K562 (cell line): ENCODE measurements around the gene PSMD8. TPM values are rescaled to one million over a fixed set of nuclear protein-coding genes. Genes with fewer than 3 reads are reported as not detected.
A peak's percentile ranks its signal among the peaks of the same experiment; 100 is the strongest.

Experiments
- ATAC-seq: fragments of 200-7000 bp; cut with Tn5 transposase; 3 replicates; pipeline ENCODE4 v1.9.1; 2020; ENCODE audit warnings: moderate library complexity
- BruUV-seq: library from RNA; stranded (reverse); fragments of 400-500 nt; replicated peaks from 2 replicates; lab custom pipeline; 2021; lab: Mats Ljungman, UMichigan
- CTCF ChIA-PET: fragments of 300-600 bp; formaldehyde crosslinking; extraction: SDS; loops from one replicate; lab custom pipeline; 2021; ENCODE audit warnings: low intra/inter-chr PET ratio; lab: Yijun Ruan, JAX
- POLR2A ChIA-PET: fragments of 300-600, 350-650 bp; sonication (Branson Sonifier 250); formaldehyde crosslinking; extraction: SDS; loops from one replicate; lab custom pipeline; 2021; ENCODE audit warnings: antibody characterized with exemption, inconsistent platforms; lab: Yijun Ruan, JAX
- DNase-seq, 4 experiments: peaks; one replicate each; pipeline versions ENCODE4 v3.0.0 to v3.0.0-alpha.2; 2011 to 2018; ENCODE audit warnings: low spot score in 3 of 4, mixed read lengths in 3 of 4; ENCODE audit errors: extremely low read depth in 1 of 4
- FAIRE-seq: peaks from 2 replicates; lab custom pipeline; 2011; peaks lifted over from hg19 to GRCh38; lab: Jason Lieb, UNC
- H2AFZ ChIP-seq: 2 replicates; pipeline ENCODE4 v1.6.0; 2011; ENCODE audit warnings: low read depth, low read length, control low read depth, inconsistent platforms
- H3K27ac ChIP-seq: fragments of 200-600 bp; 3 replicates; pipeline ENCODE4 v1.8.0; 2011; ENCODE audit warnings: low read depth, mild to moderate bottlenecking, control low read depth, inconsistent platforms, low read length, moderate library complexity, mixed read lengths; ENCODE audit errors: extremely low read depth
- H3K27me3 ChIP-seq, 2 experiments: fragments of 300-600 bp in 1 of 2; 2 replicates in 1 of 2; 3 replicates in 1 of 2; pipeline versions ENCODE4 v1.6.0 to v1.8.0; 2011; ENCODE audit warnings: inconsistent platforms in 2 of 2, low read length in 2 of 2, mild to moderate bottlenecking in 1 of 2, mixed read lengths in 1 of 2, moderate library complexity in 1 of 2; ENCODE audit not compliant: control insufficient read depth in 2 of 2, insufficient read depth in 2 of 2
- H3K36me3 ChIP-seq: fragments of 300-600 bp; 3 replicates; pipeline ENCODE4 v1.8.0; 2011; ENCODE audit warnings: mild to moderate bottlenecking, low read length, inconsistent platforms; ENCODE audit not compliant: control insufficient read depth, insufficient read depth
- H3K4me1 ChIP-seq, 2 experiments: fragments of 200-600 bp in 1 of 2; replicated peaks in 1 of 2; 2 replicates in 1 of 2; 3 replicates in 1 of 2; pipeline versions ENCODE4 v1.5.1 to v1.8.0; 2011; ENCODE audit warnings: inconsistent platforms in 2 of 2, low read length in 2 of 2, mild to moderate bottlenecking in 1 of 2, mixed read lengths in 1 of 2, moderate library complexity in 1 of 2; ENCODE audit not compliant: control insufficient read depth in 2 of 2, insufficient read depth in 2 of 2
- H3K4me2 ChIP-seq: 2 replicates; pipeline ENCODE4 v1.6.1; 2011; ENCODE audit warnings: low read length, control low read depth, inconsistent platforms, mixed read lengths; ENCODE audit not compliant: insufficient read depth
- H3K4me3 ChIP-seq: fragments of 200-600 bp; sonication (generic), shearing (Covaris generic); 2 replicates; pipeline ENCODE4 v1.5.1; 2016; ENCODE audit warnings: control low read depth, inconsistent platforms
- H3K79me2 ChIP-seq: fragments of 200-600 bp; 3 replicates; pipeline ENCODE4 v1.8.0; 2011; ENCODE audit warnings: low read length, inconsistent platforms; ENCODE audit not compliant: control insufficient read depth, insufficient read depth
- H3K9ac ChIP-seq, 2 experiments: 2 replicates each; pipeline versions ENCODE4 v1.6.0 to v1.6.1; 2011; ENCODE audit warnings: low read depth in 2 of 2, low read length in 2 of 2, control low read depth in 1 of 2, inconsistent platforms in 1 of 2, mild to moderate bottlenecking in 1 of 2, mixed read lengths in 1 of 2; ENCODE audit not compliant: insufficient read depth in 1 of 2
- H3K9me1 ChIP-seq: one replicate; pipeline ENCODE4 v1.6.0; 2011; ENCODE audit warnings: inconsistent platforms, mild to moderate bottlenecking, low read length, moderate library complexity; ENCODE audit not compliant: control insufficient read depth, insufficient read depth
- H3K9me3 ChIP-seq: replicated peaks from 2 replicates; pipeline ENCODE4 v1.5.1; 2011; ENCODE audit warnings: low read depth, low read length, inconsistent platforms; ENCODE audit not compliant: control insufficient read depth, insufficient read depth
- H4K20me1 ChIP-seq: replicated peaks from 2 replicates; pipeline ENCODE4 v1.6.1; 2011; ENCODE audit warnings: low read length, inconsistent platforms, mixed read lengths; ENCODE audit not compliant: control insufficient read depth, insufficient read depth
- CBFA2T3 ChIP-seq: fragments of 450-650 bp; IDR thresholded peaks from 2 replicates; pipeline ENCODE4 v1.6.1; 2017
- FIP1L1 ChIP-seq: fragments of 200-400 bp; formaldehyde crosslinking; IDR thresholded peaks from 2 replicates; pipeline ENCODE4 v1.6.1; 2018; ENCODE audit warnings: mild to moderate bottlenecking, low read depth, low read length; ENCODE audit not compliant: poor library complexity, severe bottlenecking
- KDM1A ChIP-seq, 2 experiments: fragments of 450-650 bp; IDR thresholded peaks; 2 replicates each; pipeline ENCODE4 v1.6.1; 2016; ENCODE audit warnings: mild to moderate bottlenecking in 2 of 2
- SP1 ChIP-seq: sonication (generic); formaldehyde crosslinking; IDR thresholded peaks from 2 replicates; pipeline ENCODE4 v1.8.1; 2022; ENCODE audit warnings: mild to moderate bottlenecking, missing genetic modification reagents
- SUPT5H ChIP-seq: fragments of 450-650 bp; IDR thresholded peaks from 2 replicates; pipeline ENCODE4 v1.6.1; 2016
- TEAD1 ChIP-seq, 2 experiments: fragments of 450-650 bp in 1 of 2; sonication (generic) in 1 of 2; formaldehyde crosslinking; IDR thresholded peaks; 2 replicates each; pipeline versions ENCODE4 v1.4.0 to v1.8.0; 2020 to 2022; ENCODE audit warnings: mild to moderate bottlenecking in 2 of 2, missing genetic modification reagents in 1 of 2
- WGBS: fragments of 100-300 bp; shearing (Covaris generic); methylation state at CpG from one replicate; pipeline ENCODE4 v1.1.6; 2016; ENCODE audit warnings: low coverage, mixed read lengths; ENCODE audit not compliant: insufficient coverage; ENCODE audit errors: missing lambda C conversion rate; 5-methylcytosine and 5-hydroxymethylcytosine counted together
- in situ Hi-C: fragments of 300-500 bp; cut with MboI; formaldehyde crosslinking; loops from 4 replicates; pipeline ENCODE4 v1.15.0; 2018; ENCODE audit warnings: inconsistent platforms, mixed read lengths
- intact Hi-C: fragments of 100-400 bp; cut with micrococcal nuclease; formaldehyde crosslinking; loops from 2 replicates; pipeline ENCODE4 v1.14.2; 2022
- polyA plus RNA-seq, 8 experiments: library from polyadenylated mRNA; depleted of rRNA in 4 of 8; stranded (reverse) in 5 of 8; unstranded in 3 of 8; fragments of >200 nt; fragmentation: Nextera tagmentation in 2 of 8; fragmentation: Illumina TruSeq in 1 of 8; extraction: Ambion mirVana in 2 of 8; extraction: Trizol in 1 of 8; gene quantifications; 2 replicates each; pipeline versions ENCODE4 v1.2.1 to v1.2.3, GENCODE V29; 2011 to 2014; ENCODE audit warnings: inconsistent platforms in 1 of 8, missing spikeins in 1 of 8
- total RNA-seq, 7 experiments: library from RNA; depleted of rRNA in 6 of 7; stranded (reverse); fragments of >200 nt in 6 of 7; fragmentation: Illumina TruSeq in 2 of 7; extraction: Trizol in 2 of 7; gene quantifications; 2 replicates each; pipeline versions ENCODE4 v1.2.1 to v1.2.3, GENCODE V29; 2011 to 2021; ENCODE audit warnings: low replicate concordance in 1 of 7
- TF ChIP-seq, protein P1 (sequence below): sonication (generic); formaldehyde crosslinking; IDR thresholded peaks from 2 replicates; pipeline ENCODE4 v1.8.1; 2023; ENCODE audit warnings: mild to moderate bottlenecking, missing genetic modification reagents
- TF ChIP-seq, protein P2 (sequence below): fragments of 450-650 bp; IDR thresholded peaks from 2 replicates; pipeline ENCODE4 v1.6.1; 2018; ENCODE audit not compliant: partially characterized antibody
- TF ChIP-seq, protein P3 (sequence below): fragments of 250-450 bp; sonication (Bioruptor Pico); IDR thresholded peaks from 2 replicates; pipeline ENCODE4 v1.5.0; 2021; ENCODE audit warnings: mild to moderate bottlenecking, moderate library complexity

PSMD8 gene
- total and polyA plus RNA-seq, 9 of the 15 experiments (the other 6 are each of a cell fraction or from before 2014, with no cell fraction given) = 130 to 583 (median 315) TPM

DNA sequence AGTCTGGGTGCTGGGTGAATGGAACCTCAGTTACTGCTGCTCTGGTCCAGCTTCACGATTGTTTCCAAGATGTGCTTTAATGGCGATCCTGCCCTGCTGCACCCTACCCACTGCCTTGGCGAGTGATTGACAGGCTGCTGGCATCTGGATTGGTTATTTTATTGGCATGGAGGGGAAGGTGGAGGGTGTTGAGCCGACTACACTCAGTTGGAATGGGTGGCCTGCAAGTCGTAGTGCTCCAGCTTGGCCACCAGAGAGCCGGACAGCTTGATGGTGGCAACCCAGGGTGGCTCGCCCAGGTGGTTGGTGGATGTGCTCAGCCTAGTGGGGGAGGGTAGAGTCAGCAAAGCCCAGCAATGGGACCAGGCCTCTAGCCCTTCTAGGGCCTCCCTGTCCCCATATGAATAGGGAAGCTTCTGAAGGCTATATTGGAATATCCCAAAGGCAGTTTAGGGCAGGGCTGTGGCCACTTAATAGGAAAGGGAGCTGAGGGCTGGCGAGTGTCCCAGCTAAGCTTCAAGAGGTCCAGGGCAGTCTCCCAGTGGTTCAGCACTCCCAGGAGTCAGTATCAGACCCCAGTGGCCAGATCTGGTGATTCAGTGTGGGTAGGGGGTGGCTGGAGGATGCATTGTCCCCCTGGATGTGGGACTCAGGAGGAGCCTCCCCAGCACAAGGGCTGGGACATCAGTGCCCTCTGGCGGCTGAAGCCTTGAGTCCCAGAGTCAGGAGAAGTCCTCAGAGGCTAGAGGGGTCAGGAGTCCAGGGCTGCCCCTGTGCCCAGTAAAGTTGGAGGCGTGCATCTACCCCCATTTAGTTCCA lies 10.0 kb downstream of the PSMD8 start:
- ATAC-seq (peak; percentile 56), DNase-seq (peak; percentile 39 to 63 (median 52)), FAIRE-seq (peak; percentile 76)
- POLR2A ChIA-PET = interaction anchor here (0.5 to 2.6 kb wide), 10 partner anchors 8 to 467 kb away, joined by 3 to 28 read pairs (median 4); partner anchors contain the start of gene PSMD8
- WGBS = 77% methylated on average over 10 of the region's 10 CpGs
- no peaks in the 10 kb centered on the region for H3K9me3 ChIP-seq
- no peak overlapping the region for H2AFZ ChIP-seq
- H3K27ac ChIP-seq = no peak overlapping the region
- BruUV-seq = no TSS peak
- CTCF ChIA-PET = interaction anchor here (0.6 to 1.1 kb wide), 4 partner anchors 141 to 262 kb away, joined by 3 to 4 read pairs (median 3); no protein-coding TSS in a partner anchor
- H3K79me2 ChIP-seq = peaks cover 5% of the 10 kb centered on the region; the same call in 2 of the 3 replicates
- H3K4me1 ChIP-seq = peaks cover 2 to 43% of the 10 kb centered on the region in 2 experiments; a peak in 3 of 5 replicates
- H3K9me1 ChIP-seq = peaks cover 3% of the 10 kb centered on the region
- no peak overlapping the region for H3K4me2 ChIP-seq
- intact Hi-C loops (loop anchor here (5.0 kb wide), 2 partner anchors 47 to 142 kb away; partner anchors contain the start of gene CATSPERG), in situ Hi-C loops (no loop called here)
- H3K36me3 ChIP-seq = peaks cover 69% of the 10 kb centered on the region
- H4K20me1 ChIP-seq = peaks cover 3% of the 10 kb centered on the region; the same call in 1 of the 2 replicates
- H3K27me3 ChIP-seq = no peaks in the 10 kb centered on the region
- 0 out of 4 replicates have a peak overlapping the region, but pooled peaks of 1 of the 2 experiments have one; percentile 6 for H3K9ac ChIP-seq
- H3K4me3 ChIP-seq = no peak overlapping the region
- TF ChIP-seq SUPT5H (0 out of 2 replicates have a peak, but pooled peaks have one; percentile 34), SP1 (0 out of 2 replicates have a peak, but pooled peaks have one; percentile 5), CBFA2T3 (no peak), FIP1L1 (no peak), TEAD1 (CRISPR knock-in tag; IDR thresholded peaks at IDR 0.05) (no peak), KDM1A (IDR thresholded peaks at IDR 0.05) (no peak)
- TF ChIP-seq, protein P1, sequence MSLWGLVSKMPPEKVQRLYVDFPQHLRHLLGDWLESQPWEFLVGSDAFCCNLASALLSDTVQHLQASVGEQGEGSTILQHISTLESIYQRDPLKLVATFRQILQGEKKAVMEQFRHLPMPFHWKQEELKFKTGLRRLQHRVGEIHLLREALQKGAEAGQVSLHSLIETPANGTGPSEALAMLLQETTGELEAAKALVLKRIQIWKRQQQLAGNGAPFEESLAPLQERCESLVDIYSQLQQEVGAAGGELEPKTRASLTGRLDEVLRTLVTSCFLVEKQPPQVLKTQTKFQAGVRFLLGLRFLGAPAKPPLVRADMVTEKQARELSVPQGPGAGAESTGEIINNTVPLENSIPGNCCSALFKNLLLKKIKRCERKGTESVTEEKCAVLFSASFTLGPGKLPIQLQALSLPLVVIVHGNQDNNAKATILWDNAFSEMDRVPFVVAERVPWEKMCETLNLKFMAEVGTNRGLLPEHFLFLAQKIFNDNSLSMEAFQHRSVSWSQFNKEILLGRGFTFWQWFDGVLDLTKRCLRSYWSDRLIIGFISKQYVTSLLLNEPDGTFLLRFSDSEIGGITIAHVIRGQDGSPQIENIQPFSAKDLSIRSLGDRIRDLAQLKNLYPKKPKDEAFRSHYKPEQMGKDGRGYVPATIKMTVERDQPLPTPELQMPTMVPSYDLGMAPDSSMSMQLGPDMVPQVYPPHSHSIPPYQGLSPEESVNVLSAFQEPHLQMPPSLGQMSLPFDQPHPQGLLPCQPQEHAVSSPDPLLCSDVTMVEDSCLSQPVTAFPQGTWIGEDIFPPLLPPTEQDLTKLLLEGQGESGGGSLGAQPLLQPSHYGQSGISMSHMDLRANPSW (CRISPR knock-in tag) = no peak
- TF ChIP-seq, protein P2, sequence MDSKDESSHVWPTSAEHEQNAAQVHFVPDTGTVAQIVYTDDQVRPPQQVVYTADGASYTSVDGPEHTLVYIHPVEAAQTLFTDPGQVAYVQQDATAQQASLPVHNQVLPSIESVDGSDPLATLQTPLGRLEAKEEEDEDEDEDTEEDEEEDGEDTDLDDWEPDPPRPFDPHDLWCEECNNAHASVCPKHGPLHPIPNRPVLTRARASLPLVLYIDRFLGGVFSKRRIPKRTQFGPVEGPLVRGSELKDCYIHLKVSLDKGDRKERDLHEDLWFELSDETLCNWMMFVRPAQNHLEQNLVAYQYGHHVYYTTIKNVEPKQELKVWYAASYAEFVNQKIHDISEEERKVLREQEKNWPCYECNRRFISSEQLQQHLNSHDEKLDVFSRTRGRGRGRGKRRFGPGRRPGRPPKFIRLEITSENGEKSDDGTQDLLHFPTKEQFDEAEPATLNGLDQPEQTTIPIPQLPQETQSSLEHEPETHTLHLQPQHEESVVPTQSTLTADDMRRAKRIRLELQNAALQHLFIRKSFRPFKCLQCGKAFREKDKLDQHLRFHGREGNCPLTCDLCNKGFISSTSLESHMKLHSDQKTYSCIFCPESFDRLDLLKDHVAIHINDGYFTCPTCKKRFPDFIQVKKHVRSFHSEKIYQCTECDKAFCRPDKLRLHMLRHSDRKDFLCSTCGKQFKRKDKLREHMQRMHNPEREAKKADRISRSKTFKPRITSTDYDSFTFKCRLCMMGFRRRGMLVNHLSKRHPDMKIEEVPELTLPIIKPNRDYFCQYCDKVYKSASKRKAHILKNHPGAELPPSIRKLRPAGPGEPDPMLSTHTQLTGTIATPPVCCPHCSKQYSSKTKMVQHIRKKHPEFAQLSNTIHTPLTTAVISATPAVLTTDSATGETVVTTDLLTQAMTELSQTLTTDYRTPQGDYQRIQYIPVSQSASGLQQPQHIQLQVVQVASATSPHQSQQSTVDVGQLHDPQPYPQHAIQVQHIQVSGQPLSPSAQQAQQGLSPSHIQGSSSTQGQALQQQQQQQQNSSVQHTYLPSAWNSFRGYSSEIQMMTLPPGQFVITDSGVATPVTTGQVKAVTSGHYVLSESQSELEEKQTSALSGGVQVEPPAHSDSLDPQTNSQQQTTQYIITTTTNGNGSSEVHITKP = peak; percentile 95
- TF ChIP-seq, protein P3, sequence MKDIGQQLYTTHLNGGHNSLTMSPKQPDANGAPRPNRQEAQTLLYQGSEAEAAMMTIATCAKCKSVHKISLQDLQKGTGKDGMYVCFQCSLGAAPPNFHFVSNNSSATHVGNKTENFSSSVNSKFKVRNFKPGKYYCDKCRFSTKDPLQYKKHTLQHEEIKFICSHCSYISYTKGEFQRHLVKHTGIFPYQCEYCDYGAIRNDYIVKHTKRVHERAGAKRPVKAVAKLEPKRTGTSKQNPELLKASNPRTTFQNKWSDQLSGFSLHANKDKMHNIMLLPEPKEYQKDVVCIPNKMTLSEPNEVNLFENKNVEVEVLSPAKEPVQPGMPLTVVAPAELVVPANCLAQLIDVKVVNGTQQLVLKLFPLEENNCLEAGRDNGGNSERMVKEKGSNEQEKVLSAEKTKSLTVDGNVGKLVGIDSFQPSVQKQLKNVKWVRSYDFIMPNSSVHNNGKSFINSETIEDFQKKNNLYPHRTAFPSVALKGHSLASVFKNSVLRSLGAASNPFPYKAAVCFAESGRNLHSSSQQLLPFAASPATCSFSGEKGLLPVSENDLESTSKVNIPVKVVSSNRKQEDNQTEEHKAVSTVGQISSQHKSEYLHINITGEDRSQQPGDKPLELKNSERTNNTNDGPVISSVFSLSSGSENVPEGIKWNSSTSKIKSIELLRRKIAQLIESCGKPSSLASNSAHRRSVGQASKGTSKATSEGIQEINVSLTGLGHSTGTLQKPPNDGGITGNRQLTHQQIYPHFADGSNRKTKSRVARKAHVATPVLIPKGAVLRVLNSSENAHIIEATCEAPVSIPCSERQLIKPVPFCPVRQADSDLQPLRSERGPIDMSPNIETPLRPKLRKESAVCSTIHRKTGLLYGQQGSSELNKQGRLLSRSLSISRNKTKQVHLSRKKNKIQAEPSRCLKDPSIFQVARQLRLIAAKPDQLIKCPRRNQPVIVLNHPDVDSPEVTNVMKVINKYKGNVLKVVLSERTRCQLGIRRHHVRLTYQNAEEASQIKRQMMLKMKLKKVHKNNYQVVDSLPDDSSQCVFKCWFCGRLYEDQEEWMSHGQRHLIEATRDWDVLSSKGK (CRISPR knock-in tag) = no peak
